IMR-90 (cell line): ENCODE measurements around the gene DUSP10. TPM values are rescaled to one million over a fixed set of nuclear protein-coding genes. Genes with fewer than 3 reads are reported as not detected.

Experiments used
- ATAC-seq: fragments of 200-7000 bp; cut with Tn5 transposase; 2 replicates; pipeline ENCODE4 v1.9.1; 2020; ENCODE audit warnings: low read depth, mild to moderate bottlenecking, moderate library complexity
- BruUV-seq: library from RNA; stranded (reverse); fragments of 400-500 nt; replicated peaks from 2 replicates; lab custom pipeline; 2021; lab: Mats Ljungman, UMichigan
- CTCF ChIA-PET: fragments of 300-600 bp; formaldehyde crosslinking; extraction: SDS; loops from one replicate; lab custom pipeline; 2021; ENCODE audit warnings: antibody characterized with exemption; lab: Yijun Ruan, JAX
- POLR2A ChIA-PET: fragments of 300-600 bp; sonication (Branson Sonifier 250); formaldehyde crosslinking; loops from one replicate; lab custom pipeline; 2022; ENCODE audit warnings: antibody characterized with exemption; ENCODE audit not compliant: unreplicated experiment; lab: Charles Lee
- DNase-seq: peaks from one replicate; pipeline ENCODE4 v3.0.0; 2013
- H2AFZ ChIP-seq: replicated peaks from 2 replicates; pipeline ENCODE3; 2013; ENCODE audit warnings: low read length, mild to moderate bottlenecking; ENCODE audit not compliant: poor library complexity
- H2AK5ac ChIP-seq: 2 replicates; pipeline ENCODE4 v1.6.1; 2013; ENCODE audit warnings: low read depth, low read length, inconsistent platforms
- H2AK9ac ChIP-seq: replicated peaks from 2 replicates; pipeline ENCODE3; 2013; ENCODE audit warnings: mild to moderate bottlenecking, low read depth, low read length, moderate library complexity; ENCODE audit not compliant: poor library complexity
- H2BK120ac ChIP-seq: 2 replicates; pipeline ENCODE4 v1.6.1; 2013; ENCODE audit warnings: low read depth, low read length, inconsistent platforms
- H2BK15ac ChIP-seq: 3 replicates; pipeline ENCODE4 v1.6.1; 2013; ENCODE audit warnings: low read depth, low read length, inconsistent platforms
- H2BK20ac ChIP-seq: 2 replicates; pipeline ENCODE4 v1.6.1; 2013; ENCODE audit warnings: low read depth, mild to moderate bottlenecking, inconsistent platforms, low read length, moderate library complexity
- H2BK5ac ChIP-seq: 2 replicates; pipeline ENCODE4 v1.6.1; 2013; ENCODE audit warnings: mild to moderate bottlenecking, low read depth, low read length, inconsistent platforms; ENCODE audit not compliant: poor library complexity, severe bottlenecking
- H3K14ac ChIP-seq: replicated peaks from 2 replicates; pipeline ENCODE4 v1.6.1; 2013; ENCODE audit warnings: low read depth, low read length, inconsistent platforms
- H3K18ac ChIP-seq: 2 replicates; pipeline ENCODE4 v1.6.1; 2013; ENCODE audit warnings: low read depth, low read length, control low read depth
- H3K23ac ChIP-seq: 2 replicates; pipeline ENCODE4 v1.6.1; 2013; ENCODE audit warnings: low read depth, low read length, inconsistent platforms
- H3K27ac ChIP-seq: 2 replicates; pipeline ENCODE4 v1.5.1; 2013; ENCODE audit warnings: mild to moderate bottlenecking, control low read depth, low read length; ENCODE audit not compliant: insufficient read depth
- H3K27me3 ChIP-seq: 2 replicates; pipeline ENCODE4 v1.6.1; 2013; ENCODE audit warnings: low read length; ENCODE audit not compliant: control insufficient read depth, insufficient read depth
- H3K36me3 ChIP-seq: 2 replicates; pipeline ENCODE4 v1.6.1; 2013; ENCODE audit warnings: low read length, mixed read lengths; ENCODE audit not compliant: control insufficient read depth, insufficient read depth
- H3K4ac ChIP-seq: 2 replicates; pipeline ENCODE4 v1.6.1; 2013; ENCODE audit warnings: low read depth, low read length, inconsistent platforms
- H3K4me1 ChIP-seq: 2 replicates; pipeline ENCODE4 v1.6.1; 2013; ENCODE audit warnings: low read length, mixed read lengths; ENCODE audit not compliant: control insufficient read depth, insufficient read depth
- H3K4me2 ChIP-seq: 2 replicates; pipeline ENCODE4 v1.6.1; 2013; ENCODE audit warnings: low read depth, mild to moderate bottlenecking, control low read depth, low read length, moderate library complexity
- H3K4me3 ChIP-seq: 2 replicates; pipeline ENCODE4 v1.5.1; 2013; ENCODE audit warnings: low read depth, mild to moderate bottlenecking, control low read depth, low read length, moderate library complexity; ENCODE audit not compliant: insufficient read depth
- H3K56ac ChIP-seq: 2 replicates; pipeline ENCODE4 v1.6.1; 2013; ENCODE audit warnings: low read length, inconsistent platforms; ENCODE audit not compliant: insufficient read depth; ENCODE audit errors: extremely low read depth
- H3K79me1 ChIP-seq, 2 experiments: 2 replicates each; pipeline ENCODE4 v1.6.1; 2013; ENCODE audit warnings: low read length in 2 of 2, inconsistent platforms in 1 of 2, low read depth in 1 of 2
- H3K9ac ChIP-seq: 2 replicates; pipeline ENCODE4 v1.6.1; 2013; ENCODE audit warnings: low read depth, low read length, control low read depth
- H3K9me1 ChIP-seq: 2 replicates; pipeline ENCODE4 v1.6.1; 2013; ENCODE audit warnings: low read length, inconsistent platforms; ENCODE audit not compliant: insufficient read depth
- H3K9me3 ChIP-seq: 2 replicates; pipeline ENCODE4 v1.6.1; 2013; ENCODE audit warnings: low read length; ENCODE audit not compliant: control insufficient read depth, insufficient read depth
- H4K20me1 ChIP-seq: 2 replicates; pipeline ENCODE4 v1.6.1; 2013; ENCODE audit warnings: low read length, inconsistent platforms; ENCODE audit not compliant: insufficient read depth
- H4K5ac ChIP-seq: 2 replicates; pipeline ENCODE4 v1.6.1; 2013; ENCODE audit warnings: mild to moderate bottlenecking, low read depth, low read length, control low read depth
- H4K8ac ChIP-seq, 2 experiments: 2 replicates each; pipeline ENCODE4 v1.6.1; 2013; ENCODE audit warnings: low read depth in 2 of 2, low read length in 2 of 2, control low read depth in 1 of 2, inconsistent platforms in 1 of 2
- H4K91ac ChIP-seq: 2 replicates; pipeline ENCODE4 v1.6.1; 2013; ENCODE audit warnings: low read depth, low read length, inconsistent platforms; ENCODE audit not compliant: insufficient read depth
- POLR2A ChIP-seq: IDR thresholded peaks from 2 replicates; pipeline ENCODE4 v1.6.1; 2012; ENCODE audit warnings: mild to moderate bottlenecking, low read depth, low read length
- SMC3 ChIP-seq: fragments of 150-350 bp; IDR thresholded peaks from 2 replicates; pipeline ENCODE4 v1.6.1; 2016; ENCODE audit warnings: low read depth, mild to moderate bottlenecking, antibody characterized with exemption, low read length, moderate library complexity
- WGBS, 2 experiments: methylation state at CpG; one replicate each; pipeline versions ENCODE4 v1.1.5 to v1.1.7; 2013; ENCODE audit warnings: missing lambda C conversion rate in 2 of 2; ENCODE audit not compliant: insufficient read length in 1 of 2; ENCODE audit errors: extremely low coverage in 2 of 2; 5-methylcytosine and 5-hydroxymethylcytosine counted together
- dilution Hi-C: fragments of 300-500 bp; cut with HindIII; formaldehyde crosslinking; loops from one replicate; pipeline ENCODE4 v1.14.3; 2018; ENCODE audit warnings: low sequenced_read_pairs; ENCODE audit not compliant: unreplicated experiment
- in situ Hi-C: fragments of 300-500 bp; cut with MboI; formaldehyde crosslinking; loops from 3 replicates; pipeline ENCODE4 v1.14.3; 2019; ENCODE audit warnings: low sequenced_read_pairs, inconsistent platforms, mixed read lengths
- intact Hi-C: fragments of 100-400 bp; cut with micrococcal nuclease; formaldehyde crosslinking; loops from 2 replicates; pipeline ENCODE4 v1.10.0; 2022
- polyA plus RNA-seq, 3 experiments: library from polyadenylated mRNA; depleted of rRNA; stranded (reverse); fragments of >200 nt; gene quantifications; 2 replicates each; pipeline ENCODE4 v1.2.3, GENCODE V29; 2012; ENCODE audit warnings: low replicate concordance in 1 of 3
- total RNA-seq: library from RNA; depleted of rRNA; stranded (reverse); fragments of >200 nt; gene quantifications from 2 replicates; pipeline ENCODE4 v1.2.3, GENCODE V29; 2012

Gene DUSP10
- total and polyA plus RNA-seq, 2 of the 4 experiments (the other 2 are of a cell fraction), result 41.7 to 59.1 TPM

GRCh38 chr1:221774054-221774842 lies 32.4 kb upstream of the DUSP10 start:
- Histone ChIP-seq H2AK9ac (no peak overlapping the region), H3K56ac (no peak overlapping the region), H4K5ac (no peak overlapping the region), H3K79me1 (no peaks in the 10 kb centered on the region), H4K91ac (no peak overlapping the region), H3K4me2 (no peak overlapping the region), H2BK120ac (no peak overlapping the region), H3K4ac (no peak overlapping the region), H3K4me1 (peaks cover 4% of the 10 kb centered on the region; the same call in 1 of the 2 replicates), H3K23ac (no peak overlapping the region), H3K9ac (no peak overlapping the region), H3K18ac (no peak overlapping the region), H3K27ac (no peak overlapping the region), H3K14ac (no peak overlapping the region), H4K20me1 (no peaks in the 10 kb centered on the region), H2BK5ac (no peak overlapping the region), H3K36me3 (no peaks in the 10 kb centered on the region), H3K9me1 (no peaks in the 10 kb centered on the region), H2AK5ac (no peak overlapping the region), H3K9me3 (no peaks in the 10 kb centered on the region), H3K27me3 (no peaks in the 10 kb centered on the region), H4K8ac (no peak overlapping the region), H2BK15ac (no peak overlapping the region), H2BK20ac (no peak overlapping the region), H2AFZ (no peak overlapping the region), H3K4me3 (no peak overlapping the region)
- ChIA-PET CTCF (interaction anchor here (1.6 kb wide), 1 partner anchor 28 kb away, joined by 3 read pairs; no protein-coding TSS in a partner anchor), POLR2A (no interaction called here)
- BruUV-seq, result no TSS peak
- in situ Hi-C loops, result no loop called here
- WGBS, 2 experiments, result 100% methylated on average over 3 of the region's 8 CpGs; no CpG with 5 or more reads in 1 of the 2 experiments
- intact Hi-C loops, result no loop called here
- no peak for TF ChIP-seq SMC3
- TF ChIP-seq POLR2A, result no peak
- ATAC-seq, result no peak
- dilution Hi-C loops, result no loop called here
- DNase-seq, result no peak
